Gastrocnemius medialis (tissue), 4 donors: ENCODE results near the gene ERBIN.

Experiments used
- CTCF ChIP-seq, 5 experiments: fragments of 450-650 bp in 3 of 5; fragments of 200-600 bp in 2 of 5; sonication (generic) in 2 of 5; IDR thresholded peaks in 4 of 5; conservative IDR thresholded peaks in 1 of 5; 1 replicate in 4 of 5; 2 replicates in 1 of 5; pipeline ENCODE4 v1.5.1; 2016 to 2019; ENCODE audit warnings: antibody characterized with exemption in 5 of 5, mild to moderate bottlenecking in 3 of 5, moderate library complexity in 3 of 5
- POLR2A ChIP-seq, 2 donors: fragments of 450-650 bp; IDR thresholded peaks; one replicate each; pipeline ENCODE4 v1.6.1; 2017; ENCODE audit warnings: antibody characterized with exemption in 2 of 2, mild to moderate bottlenecking in 2 of 2, moderate library complexity in 2 of 2

- TF ChIP-seq CTCF (IDR thresholded peaks at IDR 0.05 in 4 of 5, conservative IDR thresholded peaks at IDR 0.05 in 1 of 5) (no peak), POLR2A (IDR thresholded peaks at IDR 0.05) (no peak)
Observed at GRCh38 chr5:66015196-66015960, 89.0 kb downstream of the ERBIN start.
